ENCODE measurements around the gene MTX2. TPM values are rescaled to one million over a fixed set of nuclear protein-coding genes. Genes with fewer than 3 reads are reported as not detected.

The MTX2 gene
- total RNA-seq, 1 donor from 2014 or later, result 19.4 TPM

DNA sequence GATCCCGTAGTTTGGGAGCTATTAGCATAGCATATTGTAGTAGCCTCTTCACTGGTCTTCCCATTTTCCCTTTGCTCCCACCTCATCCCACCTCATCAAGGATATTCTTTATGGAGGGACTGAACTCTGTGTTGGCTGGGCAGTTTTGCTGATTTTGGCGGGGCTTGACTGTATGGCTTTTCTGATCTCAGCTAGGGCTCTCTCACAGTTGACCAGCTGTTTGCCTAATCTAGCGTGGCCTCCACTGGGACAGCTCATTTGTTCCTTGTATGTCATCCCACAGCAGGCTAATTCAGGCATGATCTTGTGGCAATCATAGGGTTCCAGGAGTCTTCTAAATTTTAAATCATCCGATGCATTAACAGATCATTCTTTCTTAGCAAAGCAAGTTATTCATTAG lies 30.2 kb upstream of the MTX2 start:
- TF ChIP-seq, protein P1, sequence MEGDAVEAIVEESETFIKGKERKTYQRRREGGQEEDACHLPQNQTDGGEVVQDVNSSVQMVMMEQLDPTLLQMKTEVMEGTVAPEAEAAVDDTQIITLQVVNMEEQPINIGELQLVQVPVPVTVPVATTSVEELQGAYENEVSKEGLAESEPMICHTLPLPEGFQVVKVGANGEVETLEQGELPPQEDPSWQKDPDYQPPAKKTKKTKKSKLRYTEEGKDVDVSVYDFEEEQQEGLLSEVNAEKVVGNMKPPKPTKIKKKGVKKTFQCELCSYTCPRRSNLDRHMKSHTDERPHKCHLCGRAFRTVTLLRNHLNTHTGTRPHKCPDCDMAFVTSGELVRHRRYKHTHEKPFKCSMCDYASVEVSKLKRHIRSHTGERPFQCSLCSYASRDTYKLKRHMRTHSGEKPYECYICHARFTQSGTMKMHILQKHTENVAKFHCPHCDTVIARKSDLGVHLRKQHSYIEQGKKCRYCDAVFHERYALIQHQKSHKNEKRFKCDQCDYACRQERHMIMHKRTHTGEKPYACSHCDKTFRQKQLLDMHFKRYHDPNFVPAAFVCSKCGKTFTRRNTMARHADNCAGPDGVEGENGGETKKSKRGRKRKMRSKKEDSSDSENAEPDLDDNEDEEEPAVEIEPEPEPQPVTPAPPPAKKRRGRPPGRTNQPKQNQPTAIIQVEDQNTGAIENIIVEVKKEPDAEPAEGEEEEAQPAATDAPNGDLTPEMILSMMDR (IDR thresholded peaks at IDR 0.05), result no peak
- Mint-ChIP-seq H3K4me1 (ENCODE audit: low read depth) (no peaks in the 10 kb centered on the region), H3K27me3 (ENCODE audit: low read depth) (peaks cover 9% of the 10 kb centered on the region)

DNA sequence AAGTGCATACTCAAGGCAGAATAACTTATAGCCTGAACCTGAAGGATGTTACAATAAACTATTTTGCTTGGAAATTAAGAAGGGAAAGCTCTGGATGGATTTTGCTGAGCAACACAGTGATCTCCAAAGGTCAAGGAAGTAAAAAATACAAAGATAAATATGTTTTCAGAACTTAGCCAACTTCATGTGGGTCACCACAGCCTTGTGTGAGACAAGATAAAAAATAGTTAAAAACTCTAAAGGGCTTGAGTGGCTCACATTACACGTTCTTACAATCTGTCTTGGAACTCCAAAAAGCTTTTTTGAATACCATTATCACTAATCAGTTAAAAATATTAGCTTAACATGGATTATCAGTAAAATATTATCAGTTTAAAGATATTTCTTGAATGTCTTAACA lies 28.9 kb upstream of the MTX2 start:
- H3K9me3 Mint-ChIP-seq (ENCODE audit: low read depth), result no peaks in the 10 kb centered on the region
- no peaks in the 10 kb centered on the region for H3K4me1 Mint-ChIP-seq (ENCODE audit: low read depth)
- H3K4me3 Mint-ChIP-seq (ENCODE audit: unreplicated experiment), result no peak overlapping the region
- H3K27ac Mint-ChIP-seq (ENCODE audit: unreplicated experiment), result no peak overlapping the region
- H3K27me3 Mint-ChIP-seq (ENCODE audit: low read depth), result peaks cover 9% of the 10 kb centered on the region
- TF ChIP-seq, protein P1 (IDR thresholded peaks at IDR 0.05), result no peak
- no peaks in the 10 kb centered on the region for H3K36me3 Mint-ChIP-seq (ENCODE audit: low read depth)
- no peak for DNase-seq (ENCODE audit: low spot score)

More for the DNA sequence above, 30.2 kb upstream of the MTX2 start:
- no peaks in the 10 kb centered on the region for H3K36me3 Mint-ChIP-seq (ENCODE audit: low read depth)
- H3K27ac Mint-ChIP-seq (ENCODE audit: unreplicated experiment), result no peak overlapping the region
- DNase-seq (ENCODE audit: low spot score), result no peak
- no peaks in the 10 kb centered on the region for H3K9me3 Mint-ChIP-seq (ENCODE audit: low read depth)
- H3K4me3 Mint-ChIP-seq (ENCODE audit: unreplicated experiment), result no peak overlapping the region

DNA sequence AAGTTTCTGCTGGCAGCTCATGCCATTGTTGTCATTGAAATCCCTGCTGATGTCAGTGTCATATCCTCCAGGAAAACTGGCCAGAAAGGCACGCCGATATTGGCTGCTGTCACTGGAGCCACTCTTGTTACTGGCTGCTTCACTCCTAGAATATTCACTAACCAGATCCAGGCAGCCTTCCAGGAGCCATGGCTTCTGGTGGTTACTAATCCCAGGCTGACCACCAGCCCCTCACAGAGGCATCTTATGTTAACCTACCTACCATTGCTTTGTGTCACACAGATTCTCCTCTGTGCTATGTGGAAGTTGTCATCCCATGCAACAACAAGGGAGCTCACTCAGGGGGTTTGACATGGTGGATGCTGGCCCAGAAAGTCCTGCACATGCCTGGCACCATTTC lies 27.0 kb upstream of the MTX2 start:
- no peak overlapping the region for H3K27ac Mint-ChIP-seq (ENCODE audit: unreplicated experiment)
- no peak overlapping the region for H3K4me3 Mint-ChIP-seq (ENCODE audit: unreplicated experiment)
- H3K36me3 Mint-ChIP-seq (ENCODE audit: low read depth), result no peaks in the 10 kb centered on the region
- H3K9me3 Mint-ChIP-seq (ENCODE audit: low read depth), result no peaks in the 10 kb centered on the region
- DNase-seq (ENCODE audit: low spot score), result no peak
- TF ChIP-seq, protein P1 (IDR thresholded peaks at IDR 0.05), result no peak
- no peaks in the 10 kb centered on the region for H3K4me1 Mint-ChIP-seq (ENCODE audit: low read depth)
- H3K27me3 Mint-ChIP-seq (ENCODE audit: low read depth), result peaks cover 6% of the 10 kb centered on the region

DNA sequence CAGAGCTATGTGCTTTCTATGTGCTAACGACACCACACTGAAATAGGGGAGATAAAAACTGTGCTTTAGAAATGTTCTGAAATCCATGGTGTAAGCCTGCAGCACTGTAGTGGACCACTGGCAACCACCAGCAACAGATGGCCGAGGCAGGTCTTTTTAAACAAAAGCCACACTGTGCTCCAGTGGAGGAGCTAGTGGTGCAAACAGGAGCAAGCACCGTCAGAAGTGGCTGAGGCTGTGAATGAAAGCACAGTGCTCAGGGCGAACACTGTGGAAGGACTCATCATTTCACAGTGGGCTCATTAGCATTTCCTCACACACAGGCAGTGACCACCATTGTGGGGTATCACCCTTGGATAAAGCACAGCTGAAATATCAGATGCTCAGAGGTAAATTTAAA lies 22.9 kb upstream of the MTX2 start:
- H3K4me1 Mint-ChIP-seq (ENCODE audit: low read depth), result no peaks in the 10 kb centered on the region
- TF ChIP-seq, protein P1 (IDR thresholded peaks at IDR 0.05), result no peak
- no peak overlapping the region for H3K27ac Mint-ChIP-seq (ENCODE audit: unreplicated experiment)
- H3K4me3 Mint-ChIP-seq (ENCODE audit: unreplicated experiment), result no peak overlapping the region
- no peak for DNase-seq (ENCODE audit: low spot score)
- H3K36me3 Mint-ChIP-seq (ENCODE audit: low read depth), result no peaks in the 10 kb centered on the region
- H3K27me3 Mint-ChIP-seq (ENCODE audit: low read depth), result peaks cover 15% of the 10 kb centered on the region
- peaks cover 8% of the 10 kb centered on the region for H3K9me3 Mint-ChIP-seq (ENCODE audit: low read depth)

DNA sequence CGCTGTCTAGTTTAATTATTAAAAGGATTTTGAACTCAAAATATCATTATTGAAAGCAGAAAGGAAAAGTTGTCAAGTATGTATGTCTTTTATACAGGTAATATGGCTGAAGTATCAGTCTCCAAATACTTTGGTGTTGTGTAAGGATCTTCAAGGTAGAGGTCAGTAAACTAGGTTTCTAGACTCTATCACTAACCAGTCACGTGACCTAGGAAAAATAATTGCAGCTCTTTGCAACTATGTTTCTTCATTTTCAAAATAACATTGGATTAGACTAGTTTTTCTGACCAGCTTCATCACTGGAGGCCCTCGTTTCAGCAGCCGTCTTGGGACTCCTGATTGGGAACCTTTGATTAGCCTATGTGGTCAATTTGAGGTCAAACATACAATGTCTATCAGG lies 21.4 kb upstream of the MTX2 start:
- no peak for DNase-seq (ENCODE audit: low spot score)
- Mint-ChIP-seq H3K9me3 (ENCODE audit: low read depth) (peaks cover 10% of the 10 kb centered on the region), H3K4me1 (ENCODE audit: low read depth) (no peaks in the 10 kb centered on the region), H3K36me3 (ENCODE audit: low read depth) (no peaks in the 10 kb centered on the region), H3K27me3 (ENCODE audit: low read depth) (peaks cover 20% of the 10 kb centered on the region), H3K4me3 (ENCODE audit: unreplicated experiment) (no peak overlapping the region), H3K27ac (ENCODE audit: unreplicated experiment) (no peak overlapping the region)
- TF ChIP-seq, protein P1 (IDR thresholded peaks at IDR 0.05), result no peak

All from chondrocyte (in vitro differentiated cells).